IMR-90 (cell line): ENCODE measurements around the gene RNU6-9.

Experiments
- CTCF ChIP-seq: conservative IDR thresholded peaks from 2 replicates; pipeline ENCODE4 v1.5.1; 2012; ENCODE audit warnings: mild to moderate bottlenecking, low read depth, low read length, improper control_type of control experiment
- POLR2A ChIP-seq: IDR thresholded peaks from 2 replicates; pipeline ENCODE4 v1.6.1; 2012; ENCODE audit warnings: mild to moderate bottlenecking, low read depth, low read length

GRCh38 chr19:939922-940321, 46.6 kb downstream of the RNU6-9 start:
- TF ChIP-seq CTCF (no peak), POLR2A (no peak)
